Uterus (tissue), 2 donors: ENCODE results near the gene DOCK3.

Experiments used
- CTCF ChIP-seq, 4 experiments: fragments of 200-600 bp in 2 of 4; fragments of 450-650 bp in 2 of 4; sonication (generic) in 2 of 4; IDR thresholded peaks; one replicate each; pipeline ENCODE4 v1.5.1; 2016 to 2019; ENCODE audit warnings: antibody characterized with exemption in 4 of 4, mild to moderate bottlenecking in 2 of 4, moderate library complexity in 1 of 4
- POLR2A ChIP-seq, 2 donors: fragments of 450-650 bp; IDR thresholded peaks; one replicate each; pipeline ENCODE4 v1.6.1; 2016; ENCODE audit warnings: antibody characterized with exemption in 2 of 2, mild to moderate bottlenecking in 1 of 2, moderate library complexity in 1 of 2

- no peak for TF ChIP-seq CTCF (IDR thresholded peaks at IDR 0.05)
- no peak for TF ChIP-seq POLR2A (IDR thresholded peaks at IDR 0.05)
Measured at GRCh38 chr3:51279448-51279847, 604.7 kb downstream of the DOCK3 start.
